GM23338 (cell line): ENCODE results near the gene CHD5.

ENCODE experiments used
- EZH2 ChIP-seq: fragments of 200-600 bp; sonication (generic); IDR thresholded peaks from one replicate; pipeline ENCODE4 v1.8.0; 2017; ENCODE audit warnings: antibody characterized with exemption, mild to moderate bottlenecking, low read depth; ENCODE audit not compliant: unreplicated experiment
- JUNB ChIP-seq: IDR thresholded peaks from one replicate; pipeline ENCODE4 v1.6.1; 2016; ENCODE audit warnings: antibody characterized with exemption; ENCODE audit not compliant: unreplicated experiment
- POLR2AphosphoS5 ChIP-seq: IDR thresholded peaks from 2 replicates; pipeline ENCODE4 v1.6.1; 2016; ENCODE audit warnings: antibody characterized with exemption, low read depth
- ZNF114 ChIP-seq: fragments of 250-450 bp; sonication (Bioruptor Pico); IDR thresholded peaks from 2 replicates; pipeline ENCODE4 v1.5.0; 2020; ENCODE audit warnings: mild to moderate bottlenecking, moderate library complexity
- TF ChIP-seq, protein P1 (sequence below), 2 experiments: fragments of 200-600 bp in 1 of 2; sonication (generic) in 1 of 2; conservative IDR thresholded peaks; 2 replicates each; pipeline versions ENCODE4 v1.5.1 to v1.6.1; 2016 to 2017; ENCODE audit warnings: antibody characterized with exemption in 2 of 2, low read depth in 2 of 2, mild to moderate bottlenecking in 2 of 2, moderate library complexity in 1 of 2

GRCh38 chr1:6149597-6149996 is 30.5 kb downstream of the CHD5 start:
- TF ChIP-seq, protein P1, sequence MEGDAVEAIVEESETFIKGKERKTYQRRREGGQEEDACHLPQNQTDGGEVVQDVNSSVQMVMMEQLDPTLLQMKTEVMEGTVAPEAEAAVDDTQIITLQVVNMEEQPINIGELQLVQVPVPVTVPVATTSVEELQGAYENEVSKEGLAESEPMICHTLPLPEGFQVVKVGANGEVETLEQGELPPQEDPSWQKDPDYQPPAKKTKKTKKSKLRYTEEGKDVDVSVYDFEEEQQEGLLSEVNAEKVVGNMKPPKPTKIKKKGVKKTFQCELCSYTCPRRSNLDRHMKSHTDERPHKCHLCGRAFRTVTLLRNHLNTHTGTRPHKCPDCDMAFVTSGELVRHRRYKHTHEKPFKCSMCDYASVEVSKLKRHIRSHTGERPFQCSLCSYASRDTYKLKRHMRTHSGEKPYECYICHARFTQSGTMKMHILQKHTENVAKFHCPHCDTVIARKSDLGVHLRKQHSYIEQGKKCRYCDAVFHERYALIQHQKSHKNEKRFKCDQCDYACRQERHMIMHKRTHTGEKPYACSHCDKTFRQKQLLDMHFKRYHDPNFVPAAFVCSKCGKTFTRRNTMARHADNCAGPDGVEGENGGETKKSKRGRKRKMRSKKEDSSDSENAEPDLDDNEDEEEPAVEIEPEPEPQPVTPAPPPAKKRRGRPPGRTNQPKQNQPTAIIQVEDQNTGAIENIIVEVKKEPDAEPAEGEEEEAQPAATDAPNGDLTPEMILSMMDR (conservative IDR thresholded peaks at IDR 0.05; ENCODE audit: low read depth in 2 of 2): no peak
- no peak for TF ChIP-seq POLR2AphosphoS5
- TF ChIP-seq EZH2: no peak
- TF ChIP-seq JUNB: no peak
- no peak for TF ChIP-seq ZNF114
